ENCODE data around the gene THOC6. TPM values are rescaled to one million over a fixed set of nuclear protein-coding genes. Genes with fewer than 3 reads are reported as not detected.
A peak's percentile ranks its signal among the peaks of the same experiment; 100 is the strongest.

Gene THOC6
- total RNA-seq, 2 experiments from 2014 or later, result 12.0 to 12.9 TPM

DNA sequence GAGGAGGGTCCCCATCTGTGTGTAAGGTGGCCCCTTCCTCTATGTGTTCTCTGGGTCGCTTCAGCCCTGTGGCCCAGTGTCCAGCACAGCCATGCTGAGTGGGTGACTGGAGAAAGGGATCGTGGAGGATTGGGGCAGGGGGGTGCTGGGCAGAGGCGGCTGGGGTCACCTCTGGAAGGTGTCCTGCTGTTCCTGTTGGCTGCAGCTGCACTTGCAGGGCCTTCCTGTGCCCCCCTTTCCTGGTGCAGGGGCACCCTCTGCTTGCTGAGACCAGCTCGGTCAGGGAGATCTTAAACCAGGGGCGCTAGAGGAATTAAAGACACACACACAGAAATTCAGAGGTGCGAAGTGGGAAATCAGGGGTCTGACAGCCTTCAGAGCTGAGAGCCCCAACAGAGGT, 52.7 kb downstream of the THOC6 start:
- Histone ChIP-seq H3K9me3 (ENCODE audit: control insufficient read depth in 1 of 2, insufficient read depth in 1 of 2, low read length in 2 of 2) (peaks cover 0 to 9% of the 10 kb centered on the region in 2 experiments), H3K36me3 (ENCODE audit: insufficient read depth, low read length) (no peaks in the 10 kb centered on the region), H3K27me3 (ENCODE audit: control insufficient read depth in 1 of 2, insufficient read depth in 2 of 2, low read length in 2 of 2) (no peaks in the 10 kb centered on the region), H3K27ac (ENCODE audit: low read depth in 1 of 2, low read length in 2 of 2) (peak overlapping the region; percentile 80 to 86), H3K4me3 (ENCODE audit: low read length) (peak overlapping the region; percentile 26), H3K4me1 (ENCODE audit: insufficient read depth, low read length) (peaks cover 95% of the 10 kb centered on the region)
- CTCF ChIA-PET, result interaction anchor here (1.0 to 4.7 kb wide), 7 partner anchors 11 to 73 kb away, joined by 3 to 24 read pairs (median 3); partner anchors contain the start of gene IL32
- peak in 1 of 14 experiments; percentile 41 for DNase-seq
- no peak for ATAC-seq (ENCODE audit: poor library complexity)
- Mint-ChIP-seq H3K27ac (peak overlapping the region; percentile 95), H3K4me3 (peak overlapping the region; percentile 80), H3K27me3 (no peaks in the 10 kb centered on the region), H3K9me3 (no peaks in the 10 kb centered on the region), H3K36me3 (ENCODE audit: low read depth) (peaks cover 7% of the 10 kb centered on the region), H3K4me1 (ENCODE audit: low read depth) (peaks cover 91% of the 10 kb centered on the region)
- intact Hi-C loops (cut with DNase I, micrococcal nuclease), result loop anchor here in 1 of 2 experiments (2.0 kb wide), 1 partner anchor 22 kb away; the partner anchor contains the start of gene ZSCAN10
- POLR2A ChIA-PET, result interaction anchor here (1.1 to 5.9 kb wide), 16 partner anchors 11 to 207 kb away, joined by 3 to 137 read pairs (median 13); partner anchors contain the start of genes IL32, ZNF213, ZNF263 and ZSCAN10
- TF ChIP-seq, protein P1, sequence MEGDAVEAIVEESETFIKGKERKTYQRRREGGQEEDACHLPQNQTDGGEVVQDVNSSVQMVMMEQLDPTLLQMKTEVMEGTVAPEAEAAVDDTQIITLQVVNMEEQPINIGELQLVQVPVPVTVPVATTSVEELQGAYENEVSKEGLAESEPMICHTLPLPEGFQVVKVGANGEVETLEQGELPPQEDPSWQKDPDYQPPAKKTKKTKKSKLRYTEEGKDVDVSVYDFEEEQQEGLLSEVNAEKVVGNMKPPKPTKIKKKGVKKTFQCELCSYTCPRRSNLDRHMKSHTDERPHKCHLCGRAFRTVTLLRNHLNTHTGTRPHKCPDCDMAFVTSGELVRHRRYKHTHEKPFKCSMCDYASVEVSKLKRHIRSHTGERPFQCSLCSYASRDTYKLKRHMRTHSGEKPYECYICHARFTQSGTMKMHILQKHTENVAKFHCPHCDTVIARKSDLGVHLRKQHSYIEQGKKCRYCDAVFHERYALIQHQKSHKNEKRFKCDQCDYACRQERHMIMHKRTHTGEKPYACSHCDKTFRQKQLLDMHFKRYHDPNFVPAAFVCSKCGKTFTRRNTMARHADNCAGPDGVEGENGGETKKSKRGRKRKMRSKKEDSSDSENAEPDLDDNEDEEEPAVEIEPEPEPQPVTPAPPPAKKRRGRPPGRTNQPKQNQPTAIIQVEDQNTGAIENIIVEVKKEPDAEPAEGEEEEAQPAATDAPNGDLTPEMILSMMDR (IDR thresholded peaks at IDR 0.05), result no peak

Other genes with a start within 250 kb of the THOC6 start
- 100 to 1,000 TPM; 102 to 103 TPM for gene ELOB, start 246.8 kb upstream of the THOC6 start, total RNA-seq
- gene PRSS33, start 236.5 kb upstream of the THOC6 start, total RNA-seq, result not detected
- not detected for gene PRSS41, start 225.6 kb upstream of the THOC6 start, total RNA-seq
- not detected for gene PRSS21, start 206.8 kb upstream of the THOC6 start, total RNA-seq
- not detected for gene ZG16B, start 193.7 kb upstream of the THOC6 start, total RNA-seq
- 1 to 10 TPM in 1 of 2 experiments, under 1 TPM in 1; 0.93 to 1.1 TPM for gene PRSS22, start 165.9 kb upstream of the THOC6 start, total RNA-seq
- gene FLYWCH2, start 140.8 kb upstream of the THOC6 start, total RNA-seq, result 1 to 10 TPM; 7.8 to 8.1 TPM
- 10 to 100 TPM; 84.8 to 97.0 TPM for gene FLYWCH1, start 112.1 kb upstream of the THOC6 start, total RNA-seq
- gene KREMEN2, start 59.8 kb upstream of the THOC6 start, total RNA-seq, result not detected
- gene PAQR4, start 54.7 kb upstream of the THOC6 start, total RNA-seq, result under 1 TPM; 0.39 to 0.44 TPM
- gene PKMYT1, start 43.6 kb upstream of the THOC6 start, total RNA-seq, result under 1 TPM; 0.47 to 0.60 TPM
- gene CLDN9, start 11.1 kb upstream of the THOC6 start, total RNA-seq, result not detected
- gene CLDN6, start 5.9 kb upstream of the THOC6 start, total RNA-seq, result not detected
- 1 to 10 TPM; 1.8 to 1.9 TPM for gene TNFRSF12A, start 3.7 kb upstream of the THOC6 start, total RNA-seq
- gene HCFC1R1, start 93 bp upstream of the THOC6 start, total RNA-seq, result 10 to 100 TPM in 1 of 2 experiments, 1 to 10 TPM in 1; 8.9 to 11.0 TPM
- gene BICDL2, start 12.9 kb downstream of the THOC6 start, total RNA-seq, result not detected
- gene MMP25, start 22.5 kb downstream of the THOC6 start, total RNA-seq, result under 1 TPM; 0.42 to 0.80 TPM
- gene IL32, start 41.6 kb downstream of the THOC6 start, total RNA-seq, result 100 to 1,000 TPM; 378 to 383 TPM
- gene ZSCAN10, start 75.3 kb downstream of the THOC6 start, total RNA-seq, result under 1 TPM; 0.36 to 0.56 TPM
- gene ZNF205, start 88.6 kb downstream of the THOC6 start, total RNA-seq, result not detected
- gene ZNF213, start 111.0 kb downstream of the THOC6 start, total RNA-seq, result 1 to 10 TPM; 1.6 to 2.2 TPM
- gene OR1F1, start 164.2 kb downstream of the THOC6 start, total RNA-seq, result not detected
- 1 to 10 TPM; 7.0 to 7.2 TPM for gene ZNF200, start 211.1 kb downstream of the THOC6 start, total RNA-seq
- gene MEFV, start 232.6 kb downstream of the THOC6 start, total RNA-seq, result under 1 TPM; 0.60 to 0.73 TPM